Activated T-helper 1 cell treated with anti-CD3 and anti-CD28 coated beads, Interleukin-2, amount 50 U/mL, for 16 hours (primary cell): ENCODE measurements around the gene TRAIP.
"Not testable (repeated sequence)": the region's sequence is repeated elsewhere in the genome, so short reads cannot be mapped to it uniquely, and the experiment has no call there.

Source experiments
- DNase-seq, 2 donors: peaks; one replicate each; pipeline ENCODE4 v3.0.0-alpha.2; 2020; ENCODE audit warnings: low read depth in 1 of 2, low spot score in 1 of 2

Gene TRAIP

GRCh38 chr3:49831341-49831740 is 25.0 kb downstream of the TRAIP start:
- DNase-seq, result no peak

- no peak for DNase-seq
These were observed 30.3 kb downstream of the TRAIP start for GRCh38 chr3:49826016-49826415.

- not testable (repeated sequence) for DNase-seq
These were observed 33.2 kb downstream of the TRAIP start for GRCh38 chr3:49823131-49823530.

GRCh38 chr3:49813497-49814174 is 42.7 kb downstream of the TRAIP start, which contains the start of gene UBA7:
UBA7 (minus strand) TSS chr3:49813953; CDS start chr3:49813787, 166 bp downstream.
- no peak for DNase-seq

GRCh38 chr3:49812916-49813496 is 43.4 kb downstream of the TRAIP start:
- no peak for DNase-seq

- DNase-seq, result no peak
These were observed 48.8 kb downstream of the TRAIP start for GRCh38 chr3:49807431-49808114.

- no peak for DNase-seq
These were observed 49.5 kb downstream of the TRAIP start for GRCh38 chr3:49806850-49807249.

- DNase-seq, result no peak
These were observed 50.3 kb downstream of the TRAIP start for GRCh38 chr3:49805897-49806701.

- no peak for DNase-seq
These were observed 51.0 kb downstream of the TRAIP start for GRCh38 chr3:49805367-49805782.

GRCh38 chr3:49804141-49805041 is 52.0 kb downstream of the TRAIP start:
- no peak for DNase-seq

GRCh38 chr3:49803465-49804140 is 52.8 kb downstream of the TRAIP start:
- DNase-seq, result peak in 1 of 2 donors; percentile 17

GRCh38 chr3:49802719-49803464 is 53.5 kb downstream of the TRAIP start, which contains the start of gene INKA1:
INKA1 (plus strand) TSS chr3:49803261; CDS start chr3:49803393, 132 bp downstream.
- peak; percentile 76 to 77 for DNase-seq

- DNase-seq, result no peak
These were observed 55.2 kb downstream of the TRAIP start for GRCh38 chr3:49801160-49801559.

- no peak for DNase-seq
These were observed 56.6 kb downstream of the TRAIP start, which contains the start of gene CDHR4 for GRCh38 chr3:49799761-49800160. CDHR4 (minus strand) TSS chr3:49799873; CDS start chr3:49799812, 61 bp downstream.

GRCh38 chr3:49799105-49799504 is 57.3 kb downstream of the TRAIP start:
- DNase-seq, result no peak

GRCh38 chr3:49794926-49795905 is 61.1 kb downstream of the TRAIP start:
- no peak for DNase-seq

GRCh38 chr3:49794431-49794830 is 61.9 kb downstream of the TRAIP start:
- no peak for DNase-seq
